Tibial artery (tissue), 4 donors: ENCODE data around the gene ZNF490.
A peak's percentile ranks its signal among the peaks of the same experiment; 100 is the strongest.

ENCODE experiments used
- DNase-seq, 2 donors: peaks; one replicate each; pipeline ENCODE4 v3.0.0-alpha.2; 2019
- H3K27ac ChIP-seq, 2 donors: fragments of 200-600 bp; sonication (generic) in 1 of 2; 1 replicate in 1 of 2; 2 replicates in 1 of 2; pipeline ENCODE4 v1.5.1; 2018 to 2019; ENCODE audit warnings: mild to moderate bottlenecking in 1 of 2
- H3K27me3 ChIP-seq, 2 donors: fragments of 200-600 bp; sonication (generic) in 1 of 2; one replicate each; pipeline versions ENCODE4 v1.5.1 to v1.6.0; 2016 to 2019
- H3K36me3 ChIP-seq, 3 donors: fragments of 200-600 bp; sonication (generic) in 2 of 3; one replicate each; pipeline ENCODE4 v1.5.1; 2016 to 2019; ENCODE audit warnings: mild to moderate bottlenecking in 2 of 3
- H3K4me1 ChIP-seq, 4 donors: fragments of 200-600 bp; sonication (generic) in 2 of 4; 1 replicate in 3 of 4; 2 replicates in 1 of 4; pipeline ENCODE4 v1.5.1; 2016 to 2019
- H3K4me3 ChIP-seq, 2 donors: fragments of 200-600 bp; sonication (generic) in 1 of 2; 1 replicate in 1 of 2; 2 replicates in 1 of 2; pipeline ENCODE4 v1.5.1; 2018 to 2019; ENCODE audit warnings: mild to moderate bottlenecking in 2 of 2
- H3K9me3 ChIP-seq, 3 donors: fragments of 200-600 bp; sonication (generic) in 1 of 3; one replicate each; pipeline ENCODE4 v1.5.1; 2016 to 2019
- intact Hi-C: fragments of 100-400 bp; cut with DNase I; formaldehyde crosslinking; loops from one replicate; pipeline ENCODE4 v1.15.0; 2023; ENCODE audit warnings: low total_unique reads
- TF ChIP-seq, protein P1 (sequence below), 2 experiments: fragments of 200-600 bp in 1 of 2; fragments of 450-650 bp in 1 of 2; IDR thresholded peaks; one replicate each; pipeline ENCODE4 v1.5.1; 2017 to 2019; ENCODE audit warnings: antibody characterized with exemption in 2 of 2, mild to moderate bottlenecking in 1 of 2, moderate library complexity in 1 of 2

ZNF490 gene

GRCh38 chr19:12617646-12618045 is 7.0 kb upstream of the ZNF490 start:
- no peaks in the 10 kb centered on the region for H3K9me3 ChIP-seq
- peaks cover 0 to 36% (median 26%) of the 10 kb centered on the region in 3 donors for H3K36me3 ChIP-seq
- no peak overlapping the region for H3K27ac ChIP-seq
- no peak for DNase-seq
- H3K4me1 ChIP-seq, result peaks cover 0 to 73% (median 35%) of the 10 kb centered on the region in 4 donors
- intact Hi-C loops, result no loop called here
- H3K4me3 ChIP-seq, result no peak overlapping the region
- TF ChIP-seq, protein P1, sequence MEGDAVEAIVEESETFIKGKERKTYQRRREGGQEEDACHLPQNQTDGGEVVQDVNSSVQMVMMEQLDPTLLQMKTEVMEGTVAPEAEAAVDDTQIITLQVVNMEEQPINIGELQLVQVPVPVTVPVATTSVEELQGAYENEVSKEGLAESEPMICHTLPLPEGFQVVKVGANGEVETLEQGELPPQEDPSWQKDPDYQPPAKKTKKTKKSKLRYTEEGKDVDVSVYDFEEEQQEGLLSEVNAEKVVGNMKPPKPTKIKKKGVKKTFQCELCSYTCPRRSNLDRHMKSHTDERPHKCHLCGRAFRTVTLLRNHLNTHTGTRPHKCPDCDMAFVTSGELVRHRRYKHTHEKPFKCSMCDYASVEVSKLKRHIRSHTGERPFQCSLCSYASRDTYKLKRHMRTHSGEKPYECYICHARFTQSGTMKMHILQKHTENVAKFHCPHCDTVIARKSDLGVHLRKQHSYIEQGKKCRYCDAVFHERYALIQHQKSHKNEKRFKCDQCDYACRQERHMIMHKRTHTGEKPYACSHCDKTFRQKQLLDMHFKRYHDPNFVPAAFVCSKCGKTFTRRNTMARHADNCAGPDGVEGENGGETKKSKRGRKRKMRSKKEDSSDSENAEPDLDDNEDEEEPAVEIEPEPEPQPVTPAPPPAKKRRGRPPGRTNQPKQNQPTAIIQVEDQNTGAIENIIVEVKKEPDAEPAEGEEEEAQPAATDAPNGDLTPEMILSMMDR (IDR thresholded peaks at IDR 0.05), result no peak
- no peaks in the 10 kb centered on the region for H3K27me3 ChIP-seq

DNA sequence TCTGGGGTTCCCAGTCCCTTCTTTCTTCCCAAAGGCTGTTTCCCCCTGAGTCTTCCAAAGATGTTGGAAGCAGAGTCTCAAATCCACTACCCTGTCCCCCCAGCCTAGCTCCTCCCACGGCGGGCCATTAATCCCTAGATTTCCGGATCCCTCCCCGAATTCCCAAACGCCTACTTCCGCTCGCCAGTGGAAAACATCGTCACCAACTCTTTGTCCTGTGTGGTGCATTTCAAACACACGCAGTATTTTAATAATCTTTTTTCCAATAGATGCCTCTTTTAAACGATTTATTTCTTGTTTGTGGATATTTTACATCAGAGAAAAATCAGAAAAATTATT is 717 bp upstream of the ZNF490 start:
- TF ChIP-seq, protein P1 (IDR thresholded peaks at IDR 0.05), result no peak
- intact Hi-C loops, result loop anchor here (2.0 kb wide), 1 partner anchor 61 kb away; the partner anchor contains the start of gene ZNF564
- peak overlapping the region; percentile 99 to 100 for H3K4me3 ChIP-seq

GRCh38 chr19:12607631-12608030 is 3.0 kb downstream of the ZNF490 start:
- Histone ChIP-seq H3K27me3 (no peaks in the 10 kb centered on the region), H3K4me3 (no peak overlapping the region), H3K36me3 (peaks cover 10 to 48% (median 22%) of the 10 kb centered on the region in 3 donors), H3K27ac (no peak overlapping the region), H3K9me3 (no peaks in the 10 kb centered on the region), H3K4me1 (peaks cover 0 to 24% (median 11%) of the 10 kb centered on the region in 4 donors)
- TF ChIP-seq, protein P1 (IDR thresholded peaks at IDR 0.05), result no peak
- intact Hi-C loops, result no loop called here
- peak in 1 of 2 donors; percentile 9 for DNase-seq

More for the DNA sequence above, 717 bp upstream of the ZNF490 start:
- Histone ChIP-seq H3K4me1 (peaks cover 0 to 59% (median 30%) of the 10 kb centered on the region in 4 donors), H3K36me3 (peaks cover 10 to 40% (median 29%) of the 10 kb centered on the region in 3 donors), H3K27ac (peak overlapping the region; percentile 100), H3K9me3 (no peaks in the 10 kb centered on the region), H3K27me3 (no peaks in the 10 kb centered on the region)
- DNase-seq, result peak; percentile 77 to 92

DNA sequence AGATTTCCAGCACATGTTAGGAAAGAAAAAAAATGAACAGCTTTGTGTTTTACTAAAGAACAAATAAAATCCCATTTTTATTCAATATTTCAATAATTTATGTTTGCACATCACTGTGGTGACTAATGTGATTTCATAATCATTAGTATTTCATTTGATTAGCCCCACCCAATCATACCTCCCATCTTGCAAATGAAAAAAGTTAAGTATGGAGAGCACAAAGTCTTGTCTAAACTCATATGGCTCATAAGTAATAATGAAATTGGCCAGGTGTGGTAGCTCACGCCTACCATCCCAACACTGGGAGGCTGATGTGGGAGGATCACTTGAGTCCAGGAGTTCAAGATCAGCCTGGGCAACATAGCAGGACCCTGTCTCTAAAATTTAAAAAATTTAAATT is 3.8 kb downstream of the ZNF490 start:
- Histone ChIP-seq H3K36me3 (peaks cover 10 to 51% (median 27%) of the 10 kb centered on the region in 3 donors), H3K27me3 (no peaks in the 10 kb centered on the region), H3K27ac (no peak overlapping the region), H3K9me3 (no peaks in the 10 kb centered on the region), H3K4me1 (peaks cover 0 to 15% (median 9%) of the 10 kb centered on the region in 4 donors), H3K4me3 (no peak overlapping the region)
- TF ChIP-seq, protein P1 (IDR thresholded peaks at IDR 0.05), result no peak
- peak in 1 of 2 donors; percentile 7 for DNase-seq
- intact Hi-C loops, result no loop called here

GRCh38 chr19:12603714-12604113 is 6.9 kb downstream of the ZNF490 start:
- TF ChIP-seq, protein P1 (IDR thresholded peaks at IDR 0.05), result no peak
- H3K36me3 ChIP-seq, result peaks cover 10 to 61% (median 31%) of the 10 kb centered on the region in 3 donors

DNA sequence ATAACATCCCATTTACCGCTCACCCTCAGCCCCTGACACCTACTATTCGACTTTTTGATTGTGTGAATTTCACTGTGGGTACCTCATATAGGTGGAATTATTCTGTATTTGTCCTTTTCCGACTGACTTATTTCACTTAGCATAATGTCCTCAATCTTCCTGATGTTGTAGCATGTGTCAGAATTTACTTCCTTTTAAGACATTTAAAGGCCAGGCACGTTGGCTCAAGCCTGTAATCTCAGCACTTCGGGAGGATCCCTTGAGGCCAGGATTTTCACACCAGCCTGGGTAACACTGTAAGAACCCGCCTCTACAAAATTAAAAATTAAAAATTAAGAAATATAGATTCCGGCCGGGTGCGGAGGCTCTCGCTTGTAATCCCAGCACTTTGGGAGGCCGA is 13.0 kb downstream of the ZNF490 start:
- DNase-seq, result no peak
- Histone ChIP-seq H3K27me3 (no peaks in the 10 kb centered on the region), H3K27ac (no peak overlapping the region), H3K4me1 (no peaks in the 10 kb centered on the region), H3K36me3 (peaks cover 4 to 38% (median 25%) of the 10 kb centered on the region in 3 donors), H3K9me3 (no peaks in the 10 kb centered on the region), H3K4me3 (no peak overlapping the region)
- TF ChIP-seq, protein P1 (IDR thresholded peaks at IDR 0.05), result no peak
- intact Hi-C loops, result no loop called here

More at GRCh38 chr19:12603714-12604113, 6.9 kb downstream of the ZNF490 start:
- no peak overlapping the region for H3K27ac ChIP-seq
- no peak overlapping the region for H3K4me3 ChIP-seq
- H3K27me3 ChIP-seq, result no peaks in the 10 kb centered on the region
- H3K9me3 ChIP-seq, result no peaks in the 10 kb centered on the region
- H3K4me1 ChIP-seq, result peaks cover 0 to under 1% (median 0%) of the 10 kb centered on the region in 4 donors
- intact Hi-C loops, result no loop called here
- peak in 1 of 2 donors; percentile 2 for DNase-seq
